Measurements from ENCODE around the gene AMTN. TPM values are rescaled to one million over a fixed set of nuclear protein-coding genes. Genes with fewer than 3 reads are reported as not detected.

AMTN gene
- total and polyA plus RNA-seq, 2 of the 8 experiments (the other 6 are each of a cell fraction or from before 2014, with no cell fraction given) = not detected

- Histone ChIP-seq H3K23ac (ENCODE audit: insufficient read length) (no peak overlapping the region), H4K91ac (replicated peaks; ENCODE audit: insufficient read length, low read length) (no peak overlapping the region), H3K18ac (ENCODE audit: extremely low read depth, low read length) (no peak overlapping the region), H2BK12ac (ENCODE audit: low read depth, low read length) (no peak overlapping the region), H3K4me3 (ENCODE audit: extremely low read depth in 1 of 4, insufficient read depth in 2 of 4, low read depth in 3 of 4, low read length in 4 of 4) (no peak overlapping the region), H3K27ac (ENCODE audit: low read depth, low read length) (no peak overlapping the region), H2BK120ac (replicated peaks; ENCODE audit: low read depth, low read length) (no peak overlapping the region), H2AFZ (ENCODE audit: low read length) (no peak overlapping the region), H4K8ac (ENCODE audit: extremely low read depth, insufficient read depth, low read length) (no peak overlapping the region), H3K79me1 (ENCODE audit: low read depth, low read length) (no peaks in the 10 kb centered on the region), H3K27me3 (replicated peaks in 1 of 4; ENCODE audit: control insufficient read depth in 3 of 4, extremely low read depth in 1 of 4, insufficient read depth in 3 of 4, low read length in 3 of 4) (no peaks in the 10 kb centered on the region), H4K20me1 (replicated peaks in 1 of 2; ENCODE audit: control insufficient read depth in 1 of 2, insufficient read depth in 2 of 2, low read length in 2 of 2) (no peaks in the 10 kb centered on the region), H3K9me3 (ENCODE audit: insufficient read depth in 2 of 2, low read depth in 1 of 2, low read length in 1 of 2) (no peaks in the 10 kb centered on the region), H3K36me3 (ENCODE audit: control insufficient read depth in 2 of 4, insufficient read depth in 4 of 4, low read length in 3 of 4) (no peaks in the 10 kb centered on the region), H2AK5ac (ENCODE audit: low read depth, low read length) (no peak overlapping the region), H3K4me1 (replicated peaks in 1 of 4; ENCODE audit: control insufficient read depth in 3 of 4, insufficient read depth in 4 of 4, low read length in 3 of 4) (no peaks in the 10 kb centered on the region), H3K4me2 (ENCODE audit: insufficient read depth in 1 of 2, low read depth in 2 of 2, low read length in 2 of 2) (no peak overlapping the region), H2BK5ac (ENCODE audit: low read depth, low read length) (no peak overlapping the region), H3K23me2 (ENCODE audit: low read depth, low read length) (no peaks in the 10 kb centered on the region), H3K56ac (replicated peaks; ENCODE audit: insufficient read length, low read depth, low read length) (no peak overlapping the region), H3K9ac (replicated peaks in 1 of 4; ENCODE audit: extremely low read depth in 1 of 4, low read depth in 3 of 4, low read length in 3 of 4) (no peak overlapping the region), H2BK15ac (ENCODE audit: low read length) (no peak overlapping the region), H3K14ac (ENCODE audit: insufficient read length) (no peak overlapping the region), H4K5ac (ENCODE audit: insufficient read length, low read depth, low read length) (no peak overlapping the region), H2BK20ac (ENCODE audit: low read length) (no peak overlapping the region), H3K79me2 (ENCODE audit: control insufficient read depth in 1 of 2, insufficient read depth in 2 of 2, low read length in 2 of 2) (no peaks in the 10 kb centered on the region), H3K4ac (replicated peaks; ENCODE audit: insufficient read length, low read depth, low read length) (no peak overlapping the region)
- TF ChIP-seq POU5F1 (IDR thresholded peaks at IDR 0.05; ENCODE audit: low read depth, low read length) = no peak
- no peak for TF ChIP-seq SP4 (IDR thresholded peaks at IDR 0.05; ENCODE audit: low read length)
- no peak for TF ChIP-seq SAP30 (IDR thresholded peaks at IDR 0.05; ENCODE audit: insufficient read depth, insufficient replicate concordance, low read length)
- DNase-seq (ENCODE audit: low read depth in 1 of 2, low spot score in 2 of 2) = no peak
- 98% methylated on average over 2 of the region's 2 CpGs; no CpG with 5 or more reads in 1 of the 2 experiments for WGBS, 2 experiments (ENCODE audit: extremely low coverage in 1 of 2, insufficient coverage in 1 of 2, insufficient read length in 1 of 2, insufficient replicate concordance in 2 of 2, low coverage in 1 of 2, low lambda C conversion rate in 2 of 2, missing lambda C conversion rate in 1 of 2)
- ChIA-PET POLR2A (ENCODE audit: partially characterized antibody) (interaction anchor here (1.0 kb wide), 1 partner anchor 15 kb away, joined by 3 read pairs; no protein-coding TSS in a partner anchor), CTCF (ENCODE audit: partially characterized antibody) (no interaction called here)
- FAIRE-seq = no peak
Measured at GRCh38 chr4:70533211-70533610, 14.8 kb downstream of the AMTN start.
